H1 (cell line): ENCODE results near the gene ZNF219. TPM values are rescaled to one million over a fixed set of nuclear protein-coding genes. Genes with fewer than 3 reads are reported as not detected.
A peak's percentile ranks its signal among the peaks of the same experiment; 100 is the strongest.

Source experiments
- CTCF ChIA-PET: fragments of 300-600 bp; sonication (Branson Sonifier 250); formaldehyde crosslinking; loops from one replicate; lab custom pipeline; 2021; ENCODE audit not compliant: partially characterized antibody; lab: Charles Lee
- POLR2A ChIA-PET: fragments of 300-600 bp; sonication (Branson Sonifier 250); formaldehyde crosslinking; loops from one replicate; lab custom pipeline; 2021; ENCODE audit warnings: inconsistent platforms; ENCODE audit not compliant: partially characterized antibody; lab: Charles Lee
- DNase-seq, 2 experiments: peaks; one replicate each; pipeline versions ENCODE4 v3.0.0 to v3.0.0-alpha.2; 2010 to 2022; ENCODE audit warnings: low spot score in 2 of 2, low read depth in 1 of 2, mixed read lengths in 1 of 2
- FAIRE-seq: peaks from 2 replicates; lab custom pipeline; 2011; peaks lifted over from hg19 to GRCh38; lab: Jason Lieb, UNC
- H2AFZ ChIP-seq: 2 replicates; pipeline ENCODE4 v1.8.1; 2012; ENCODE audit warnings: low read length, inconsistent platforms
- H2AK5ac ChIP-seq: 2 replicates; pipeline ENCODE4 v1.6.1; 2013; ENCODE audit warnings: low read depth, low read length
- H2BK120ac ChIP-seq: replicated peaks from 2 replicates; pipeline ENCODE3; 2013; ENCODE audit warnings: low read depth, low read length, inconsistent platforms
- H2BK12ac ChIP-seq: 2 replicates; pipeline ENCODE4 v1.6.1; 2013; ENCODE audit warnings: low read depth, low read length
- H2BK15ac ChIP-seq: 2 replicates; pipeline ENCODE4 v1.6.1; 2013; ENCODE audit warnings: low read length
- H2BK20ac ChIP-seq: 2 replicates; pipeline ENCODE4 v1.6.1; 2013; ENCODE audit warnings: low read length
- H2BK5ac ChIP-seq: 2 replicates; pipeline ENCODE4 v1.6.1; 2013; ENCODE audit warnings: low read depth, low read length
- H3K14ac ChIP-seq: 2 replicates; pipeline ENCODE4 v1.6.1; 2013; ENCODE audit warnings: inconsistent platforms; ENCODE audit not compliant: insufficient read length
- H3K18ac ChIP-seq: 2 replicates; pipeline ENCODE4 v1.6.1; 2013; ENCODE audit warnings: low read length; ENCODE audit errors: extremely low read depth
- H3K23ac ChIP-seq: 2 replicates; pipeline ENCODE4 v1.6.1; 2013; ENCODE audit warnings: inconsistent platforms; ENCODE audit not compliant: insufficient read length
- H3K23me2 ChIP-seq: 2 replicates; pipeline ENCODE4 v1.6.1; 2013; ENCODE audit warnings: low read depth, low read length
- H3K27ac ChIP-seq: 2 replicates; pipeline ENCODE4 v1.6.1; 2011; ENCODE audit warnings: low read depth, low read length, inconsistent platforms
- H3K27me3 ChIP-seq, 4 experiments: replicated peaks in 1 of 4; 1 replicate in 1 of 4; 2 replicates in 3 of 4; pipeline versions ENCODE4 v1.6.1 to v1.8.1; 2011 to 2013; ENCODE audit warnings: low read length in 3 of 4, mild to moderate bottlenecking in 3 of 4, inconsistent platforms in 2 of 4, mixed read lengths in 2 of 4, moderate library complexity in 1 of 4; ENCODE audit not compliant: control insufficient read depth in 3 of 4, insufficient read depth in 3 of 4; ENCODE audit errors: extremely low read depth in 1 of 4
- H3K36me3 ChIP-seq, 4 experiments: 2 replicates each; pipeline versions ENCODE4 v1.6.1 to v1.8.1; 2011 to 2013; ENCODE audit warnings: mild to moderate bottlenecking in 4 of 4, low read length in 3 of 4, moderate library complexity in 2 of 4, control low read depth in 1 of 4, inconsistent platforms in 1 of 4; ENCODE audit not compliant: insufficient read depth in 4 of 4, control insufficient read depth in 2 of 4
- H3K4ac ChIP-seq: replicated peaks from 2 replicates; pipeline ENCODE3; 2013; ENCODE audit warnings: low read length, low read depth, mixed read lengths, inconsistent platforms; ENCODE audit not compliant: insufficient read length
- H3K4me1 ChIP-seq, 4 experiments: replicated peaks in 1 of 4; 1 replicate in 1 of 4; 2 replicates in 3 of 4; pipeline versions ENCODE4 v1.6.1 to v1.8.1; 2011 to 2013; ENCODE audit warnings: low read length in 3 of 4, inconsistent platforms in 2 of 4, mixed read lengths in 1 of 4; ENCODE audit not compliant: insufficient read depth in 4 of 4, control insufficient read depth in 3 of 4
- H3K4me2 ChIP-seq, 2 experiments: 2 replicates each; pipeline versions ENCODE4 v1.6.1 to v1.8.1; 2011 to 2013; ENCODE audit warnings: low read depth in 2 of 2, low read length in 2 of 2, control low read depth in 1 of 2, inconsistent platforms in 1 of 2, mild to moderate bottlenecking in 1 of 2; ENCODE audit not compliant: insufficient read depth in 1 of 2
- H3K4me3 ChIP-seq, 4 experiments: fragments of 200-600, 300-600 bp in 1 of 4; sonication (generic), shearing (Covaris generic), sonication (Bioruptor Twin) in 1 of 4; 2 replicates each; pipeline versions ENCODE4 v1.5.1 to v1.8.1; 2011 to 2016; ENCODE audit warnings: low read length in 4 of 4, low read depth in 3 of 4, control low read depth in 2 of 4, inconsistent platforms in 2 of 4, mild to moderate bottlenecking in 2 of 4, mixed read lengths in 1 of 4, moderate library complexity in 1 of 4; ENCODE audit not compliant: insufficient read depth in 2 of 4; ENCODE audit errors: extremely low read depth in 1 of 4
- H3K56ac ChIP-seq: replicated peaks from 2 replicates; pipeline ENCODE3; 2013; ENCODE audit warnings: low read depth, mild to moderate bottlenecking, mixed read lengths, low read length, inconsistent platforms; ENCODE audit not compliant: insufficient read length
- H3K79me1 ChIP-seq: 2 replicates; pipeline ENCODE4 v1.6.1; 2013; ENCODE audit warnings: low read depth, low read length, control low read depth
- H3K79me2 ChIP-seq, 2 experiments: 2 replicates each; pipeline versions ENCODE4 v1.6.1 to v1.8.1; 2012 to 2013; ENCODE audit warnings: low read length in 2 of 2, mild to moderate bottlenecking in 2 of 2, inconsistent platforms in 1 of 2; ENCODE audit not compliant: insufficient read depth in 2 of 2, control insufficient read depth in 1 of 2
- H3K9ac ChIP-seq, 4 experiments: replicated peaks in 1 of 4; 1 replicate in 1 of 4; 2 replicates in 3 of 4; pipeline versions ENCODE4 v1.6.1 to v1.8.1; 2011 to 2013; ENCODE audit warnings: low read depth in 3 of 4, low read length in 3 of 4, control low read depth in 2 of 4, mild to moderate bottlenecking in 2 of 4, moderate library complexity in 2 of 4, inconsistent platforms in 1 of 4; ENCODE audit errors: extremely low read depth in 1 of 4
- H3K9me3 ChIP-seq, 2 experiments: 2 replicates each; pipeline versions ENCODE4 v1.6.1 to v1.8.1; 2012 to 2013; ENCODE audit warnings: mild to moderate bottlenecking in 2 of 2, moderate library complexity in 2 of 2, control low read depth in 1 of 2, inconsistent platforms in 1 of 2, low read depth in 1 of 2, low read length in 1 of 2, mixed read lengths in 1 of 2; ENCODE audit not compliant: insufficient read depth in 2 of 2
- H4K20me1 ChIP-seq, 2 experiments: replicated peaks in 1 of 2; 2 replicates each; pipeline versions ENCODE3 to v1.8.1; 2011 to 2013; ENCODE audit warnings: inconsistent platforms in 2 of 2, low read length in 2 of 2, mild to moderate bottlenecking in 1 of 2; ENCODE audit not compliant: insufficient read depth in 2 of 2, control insufficient read depth in 1 of 2
- H4K5ac ChIP-seq: 2 replicates; pipeline ENCODE4 v1.6.1; 2013; ENCODE audit warnings: low read length, low read depth, mixed read lengths, inconsistent platforms; ENCODE audit not compliant: insufficient read length
- H4K8ac ChIP-seq: 2 replicates; pipeline ENCODE4 v1.8.0; 2013; ENCODE audit warnings: mild to moderate bottlenecking, moderate library complexity, low read length, inconsistent platforms; ENCODE audit not compliant: insufficient read depth; ENCODE audit errors: extremely low read depth
- H4K91ac ChIP-seq: replicated peaks from 2 replicates; pipeline ENCODE3; 2013; ENCODE audit warnings: low read length, mixed read lengths, inconsistent platforms; ENCODE audit not compliant: insufficient read length
- POLR2A ChIP-seq, 2 experiments: IDR thresholded peaks; 1 replicate in 1 of 2; 2 replicates in 1 of 2; pipeline ENCODE4 v1.6.1; 2011; ENCODE audit warnings: low read depth in 2 of 2, low read length in 2 of 2, mild to moderate bottlenecking in 2 of 2; ENCODE audit errors: control extremely low read depth in 1 of 2
- POLR2AphosphoS5 ChIP-seq: IDR thresholded peaks from 2 replicates; pipeline ENCODE4 v1.6.1; 2011; ENCODE audit warnings: low read depth, low read length
- TCF12 ChIP-seq: IDR thresholded peaks from 2 replicates; pipeline ENCODE4 v1.6.1; 2011; ENCODE audit warnings: low read depth, mild to moderate bottlenecking, low read length
- YY1 ChIP-seq: IDR thresholded peaks from 2 replicates; pipeline ENCODE4 v1.6.1; 2011; ENCODE audit warnings: low read depth, mild to moderate bottlenecking, low read length
- WGBS, 2 experiments: shearing (Covaris generic) in 1 of 2; methylation state at CpG; one replicate each; pipeline versions ENCODE4 v1.1.6 to v1.1.7; 2013 to 2015; ENCODE audit warnings: low lambda C conversion rate in 2 of 2, mixed read lengths in 2 of 2, inconsistent platforms in 1 of 2, low coverage in 1 of 2, missing lambda C conversion rate in 1 of 2; ENCODE audit not compliant: insufficient replicate concordance in 2 of 2, insufficient coverage in 1 of 2, insufficient read length in 1 of 2; ENCODE audit errors: extremely low coverage in 1 of 2, missing lambda C conversion rate in 1 of 2; 5-methylcytosine and 5-hydroxymethylcytosine counted together
- polyA plus RNA-seq, 7 experiments: library from polyadenylated mRNA; depleted of rRNA in 3 of 7; stranded (reverse) in 5 of 7; unstranded in 2 of 7; fragments of >200 nt in 5 of 7; fragments of 200-250 nt in 2 of 7; gene quantifications; 1 replicate in 5 of 7; 2 replicates in 1 of 7; 4 replicates in 1 of 7; pipeline versions ENCODE4 v1.2.1 to v1.2.3, GENCODE V29; 2011 to 2013; ENCODE audit warnings: missing spikeins in 2 of 7, mixed read lengths in 2 of 7
- total RNA-seq: library from RNA; stranded (reverse); fragmentation: NEBNext Ultra II Directional; extraction: Animal tissue kit (Norgen Biotek cat#: 25700); gene quantifications from 2 replicates; pipeline ENCODE4 v1.2.1, GENCODE V29; 2021

The ZNF219 gene
- total and polyA plus RNA-seq, 2 of the 8 experiments (the other 6 are each of a cell fraction or from before 2014, with no cell fraction given), result 113 to 160 TPM

- Histone ChIP-seq H3K27me3 (no peaks in the 10 kb centered on the region), H3K4ac (no peak overlapping the region), H4K91ac (no peak overlapping the region), H3K23ac (no peak overlapping the region), H2BK12ac (no peak overlapping the region), H3K4me1 (peaks cover 7 to 15% (median 12%) of the 10 kb centered on the region in 4 experiments), H3K27ac (no peak overlapping the region), H3K79me2 (peaks cover 0 to 5% of the 10 kb centered on the region in 2 experiments; a peak in 2 of 4 replicates), H4K5ac (no peak overlapping the region), H3K18ac (no peak overlapping the region), H3K4me2 (no peak overlapping the region), H2BK5ac (0 out of 2 replicates have a peak overlapping the region, but pooled peaks have one; percentile 13), H3K23me2 (no peaks in the 10 kb centered on the region; the same call in 1 of the 2 replicates), H4K20me1 (peaks cover 12 to 19% of the 10 kb centered on the region in 2 experiments), H3K36me3 (peaks cover 20 to 72% (median 61%) of the 10 kb centered on the region in 4 experiments), H2BK20ac (no peak overlapping the region), H3K56ac (no peak overlapping the region), H3K9me3 (no peaks in the 10 kb centered on the region), H3K79me1 (peaks cover 8% of the 10 kb centered on the region; the same call in 1 of the 2 replicates), H2AK5ac (no peak overlapping the region), H2BK15ac (no peak overlapping the region), H3K9ac (no peak overlapping the region), H2BK120ac (no peak overlapping the region), H3K4me3 (no peak overlapping the region), H3K14ac (no peak overlapping the region), H2AFZ (no peak overlapping the region), H4K8ac (no peak overlapping the region)
- FAIRE-seq (no peak), DNase-seq (no peak)
- ChIA-PET CTCF (interaction anchor here (0.9 to 10.2 kb wide), 14 partner anchors 10 to 238 kb away, joined by 3 to 148 read pairs (median 6); partner anchors contain the start of genes ARHGEF40, RNASE8 and TMEM253), POLR2A (interaction anchor here (0.8 to 12.4 kb wide), 10 partner anchors 8 to 96 kb away, joined by 3 to 245 read pairs (median 4); partner anchors contain the start of genes ARHGEF40 and TMEM253)
- no peak for TF ChIP-seq TCF12
- TF ChIP-seq POLR2AphosphoS5, result peak; percentile 57
- TF ChIP-seq POLR2A (IDR thresholded peaks at IDR 0.05; ENCODE audit: control extremely low read depth in 1 of 2, low read depth in 2 of 2, low read length in 2 of 2), result peak; percentile 31 to 60
- TF ChIP-seq YY1, result no peak
- WGBS, 2 experiments, result 90% methylated on average over 4 of the region's 4 CpGs; no CpG with 5 or more reads in 1 of the 2 experiments
These were observed 9.8 kb downstream of the ZNF219 start for GRCh38 chr14:21088687-21089086.
